ENCODE measurements around the gene SH3PXD2A.

SH3PXD2A gene

DNA sequence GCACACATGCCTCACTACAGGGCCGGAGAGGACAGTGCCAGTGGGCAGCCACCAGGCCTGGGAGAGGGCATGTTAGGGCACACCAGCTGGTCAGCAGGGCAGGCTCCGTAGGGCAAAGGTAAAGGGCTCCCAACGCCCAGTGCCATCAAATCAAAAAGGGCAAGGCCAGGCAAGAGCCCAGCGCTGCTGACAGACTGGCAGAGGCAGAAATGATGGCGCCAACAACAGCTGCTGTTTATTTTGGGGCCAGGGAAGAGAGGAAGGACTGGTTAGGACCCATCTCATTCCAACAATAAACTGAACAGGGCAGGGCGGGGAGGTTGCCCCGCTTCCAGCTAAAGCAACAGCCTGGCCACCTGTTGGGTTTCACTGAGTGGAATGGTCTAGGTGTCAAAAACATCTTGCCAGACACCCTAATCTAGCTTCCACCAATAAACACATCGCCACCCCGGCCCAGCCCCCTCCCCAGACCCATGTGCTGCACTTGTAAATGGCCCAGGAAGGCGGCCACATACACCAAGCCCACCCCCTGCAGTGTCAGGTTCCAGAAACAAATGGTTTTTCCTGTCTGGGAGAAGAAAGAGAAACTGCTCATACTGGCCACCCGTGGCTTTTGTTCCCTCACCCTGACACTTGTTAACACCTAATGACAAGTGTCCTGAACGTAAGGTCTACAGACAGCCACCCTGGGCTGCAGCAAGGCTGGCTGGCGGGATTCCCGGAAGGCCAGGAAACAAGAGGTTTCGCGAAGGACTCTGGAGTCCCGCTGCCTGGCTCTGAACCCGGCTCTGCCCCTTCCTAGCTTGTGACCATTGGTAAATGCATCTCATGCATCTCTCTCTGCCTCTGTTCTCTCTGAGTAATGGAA is 15.3 kb downstream of the SH3PXD2A start:
- H3K27ac ChIP-seq, result no peak overlapping the region
- no peaks in the 10 kb centered on the region for H3K27me3 ChIP-seq (ENCODE audit: control insufficient read depth, insufficient read depth, low read length)
- no peaks in the 10 kb centered on the region for H3K9me3 ChIP-seq (ENCODE audit: control insufficient read depth, low read length)
- TF ChIP-seq, protein P1, sequence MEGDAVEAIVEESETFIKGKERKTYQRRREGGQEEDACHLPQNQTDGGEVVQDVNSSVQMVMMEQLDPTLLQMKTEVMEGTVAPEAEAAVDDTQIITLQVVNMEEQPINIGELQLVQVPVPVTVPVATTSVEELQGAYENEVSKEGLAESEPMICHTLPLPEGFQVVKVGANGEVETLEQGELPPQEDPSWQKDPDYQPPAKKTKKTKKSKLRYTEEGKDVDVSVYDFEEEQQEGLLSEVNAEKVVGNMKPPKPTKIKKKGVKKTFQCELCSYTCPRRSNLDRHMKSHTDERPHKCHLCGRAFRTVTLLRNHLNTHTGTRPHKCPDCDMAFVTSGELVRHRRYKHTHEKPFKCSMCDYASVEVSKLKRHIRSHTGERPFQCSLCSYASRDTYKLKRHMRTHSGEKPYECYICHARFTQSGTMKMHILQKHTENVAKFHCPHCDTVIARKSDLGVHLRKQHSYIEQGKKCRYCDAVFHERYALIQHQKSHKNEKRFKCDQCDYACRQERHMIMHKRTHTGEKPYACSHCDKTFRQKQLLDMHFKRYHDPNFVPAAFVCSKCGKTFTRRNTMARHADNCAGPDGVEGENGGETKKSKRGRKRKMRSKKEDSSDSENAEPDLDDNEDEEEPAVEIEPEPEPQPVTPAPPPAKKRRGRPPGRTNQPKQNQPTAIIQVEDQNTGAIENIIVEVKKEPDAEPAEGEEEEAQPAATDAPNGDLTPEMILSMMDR (IDR thresholded peaks at IDR 0.05), result no peak
- no peaks in the 10 kb centered on the region for H3K36me3 ChIP-seq (ENCODE audit: control insufficient read depth, insufficient read depth, low read length)
- H3K4me1 ChIP-seq, result no peaks in the 10 kb centered on the region
- no peak overlapping the region for H3K4me3 ChIP-seq (ENCODE audit: low read depth, low read length)
- H2AFZ ChIP-seq, result no peak overlapping the region
- no peak overlapping the region for H3K9ac ChIP-seq
- no peaks in the 10 kb centered on the region for H3K79me2 ChIP-seq
- no peak overlapping the region for H3K4me2 ChIP-seq (ENCODE audit: low read length)

DNA sequence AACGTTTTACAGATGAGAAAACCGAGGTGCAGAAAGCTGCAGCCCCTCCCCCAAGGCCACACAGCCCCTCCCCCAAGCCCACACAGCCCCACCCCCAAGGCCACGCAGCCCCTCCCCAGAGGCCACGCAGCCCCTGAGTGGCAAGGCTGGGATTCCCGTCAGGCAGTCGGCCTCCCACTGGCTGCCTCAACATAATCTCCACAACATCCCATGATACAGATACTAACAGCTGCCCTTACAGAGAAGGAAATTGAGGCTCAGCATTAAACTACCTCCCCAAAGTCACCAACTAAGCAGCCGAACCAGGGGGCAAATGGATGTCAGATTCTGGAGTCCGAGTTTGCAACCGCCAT is 15.9 kb downstream of the SH3PXD2A start:
- no peaks in the 10 kb centered on the region for H3K9me3 ChIP-seq (ENCODE audit: control insufficient read depth, low read length)
- TF ChIP-seq, protein P1 (IDR thresholded peaks at IDR 0.05), result no peak
- no peaks in the 10 kb centered on the region for H3K79me2 ChIP-seq
- H3K9ac ChIP-seq, result no peak overlapping the region
- H3K4me2 ChIP-seq (ENCODE audit: low read length), result no peak overlapping the region
- H3K4me1 ChIP-seq, result no peaks in the 10 kb centered on the region
- H3K4me3 ChIP-seq (ENCODE audit: low read depth, low read length), result no peak overlapping the region
- H3K36me3 ChIP-seq (ENCODE audit: control insufficient read depth, insufficient read depth, low read length), result no peaks in the 10 kb centered on the region
- H2AFZ ChIP-seq, result no peak overlapping the region
- no peaks in the 10 kb centered on the region for H3K27me3 ChIP-seq (ENCODE audit: control insufficient read depth, insufficient read depth, low read length)
- no peak overlapping the region for H3K27ac ChIP-seq

DNA sequence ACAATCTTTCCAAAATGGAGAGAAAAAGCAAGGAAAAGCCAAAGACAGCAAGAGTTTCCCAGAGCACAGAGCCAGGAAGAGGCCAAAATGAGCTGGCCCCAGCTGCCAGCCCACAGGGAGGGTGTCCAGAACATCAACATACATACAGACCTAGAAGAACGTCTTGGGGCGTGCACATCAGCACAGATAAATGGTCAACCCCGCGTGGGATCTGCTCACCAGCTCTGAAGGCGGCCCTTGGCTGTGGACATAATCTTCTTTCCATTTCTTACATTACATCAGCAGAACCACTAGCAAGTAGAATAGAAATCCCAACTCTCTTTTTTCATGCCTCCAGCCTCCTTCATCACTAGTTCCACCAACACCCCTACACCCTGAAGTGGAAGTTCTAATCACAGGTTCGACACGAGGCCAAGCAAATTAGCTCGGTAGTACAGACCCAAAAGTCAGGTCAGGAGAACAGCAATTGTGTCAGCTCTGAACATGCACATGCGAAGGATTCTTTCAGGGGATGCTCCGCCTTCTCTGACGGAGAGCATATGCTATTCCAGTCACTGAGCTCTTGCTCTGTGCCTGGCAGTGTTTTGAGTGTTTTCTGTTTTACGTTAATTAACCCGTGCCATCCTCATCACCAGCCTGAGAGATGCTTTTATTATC is 16.4 kb downstream of the SH3PXD2A start:
- Histone ChIP-seq H3K9ac (no peak overlapping the region), H3K9me3 (ENCODE audit: control insufficient read depth, low read length) (no peaks in the 10 kb centered on the region), H3K4me3 (ENCODE audit: low read depth, low read length) (no peak overlapping the region), H2AFZ (no peak overlapping the region), H3K27ac (no peak overlapping the region), H3K4me2 (ENCODE audit: low read length) (no peak overlapping the region), H3K27me3 (ENCODE audit: control insufficient read depth, insufficient read depth, low read length) (no peaks in the 10 kb centered on the region), H3K36me3 (ENCODE audit: control insufficient read depth, insufficient read depth, low read length) (no peaks in the 10 kb centered on the region), H3K79me2 (no peaks in the 10 kb centered on the region), H3K4me1 (no peaks in the 10 kb centered on the region)
- TF ChIP-seq, protein P1 (IDR thresholded peaks at IDR 0.05), result no peak

DNA sequence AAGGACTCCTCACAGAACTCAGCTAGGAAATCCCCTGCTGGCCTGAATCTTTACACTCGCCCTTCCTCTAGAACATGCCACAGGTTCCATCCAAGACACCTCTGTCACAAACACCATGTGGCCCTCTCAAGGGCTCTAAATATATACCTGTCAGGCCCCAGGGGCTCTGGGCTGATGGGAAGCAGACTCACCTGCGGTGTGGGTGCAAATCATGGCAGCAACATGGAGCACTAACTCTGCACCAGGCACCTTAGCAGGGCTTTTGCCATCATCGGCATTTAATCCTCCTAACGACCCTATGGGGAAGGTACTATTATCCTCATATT is 17.3 kb downstream of the SH3PXD2A start:
- Histone ChIP-seq H2AFZ (no peak overlapping the region), H3K4me3 (ENCODE audit: low read depth, low read length) (no peak overlapping the region), H3K79me2 (no peaks in the 10 kb centered on the region), H3K4me1 (no peaks in the 10 kb centered on the region), H3K9ac (no peak overlapping the region), H3K9me3 (ENCODE audit: control insufficient read depth, low read length) (no peaks in the 10 kb centered on the region), H3K27me3 (ENCODE audit: control insufficient read depth, insufficient read depth, low read length) (no peaks in the 10 kb centered on the region), H3K36me3 (ENCODE audit: control insufficient read depth, insufficient read depth, low read length) (no peaks in the 10 kb centered on the region), H3K27ac (no peak overlapping the region), H3K4me2 (ENCODE audit: low read length) (no peak overlapping the region)
- TF ChIP-seq, protein P1 (IDR thresholded peaks at IDR 0.05), result no peak

Data from parathyroid adenoma (tissue), 2 donors.